GM10266 (cell line): ENCODE data around the gene MAP3K7.

Source experiments
- DNase-seq: peaks from one replicate; pipeline ENCODE4 v3.0.0; 2012; ENCODE audit errors: extremely low spot score
- CTCF ChIP-seq: IDR thresholded peaks from 2 replicates; pipeline ENCODE4 v1.5.1; 2012; ENCODE audit warnings: mild to moderate bottlenecking, low read depth; ENCODE audit not compliant: control insufficient read depth, insufficient read depth; ENCODE audit errors: missing control alignments

The MAP3K7 gene

GRCh38 chr6:90494067-90494780 is 92.6 kb downstream of the MAP3K7 start:
- no peak for DNase-seq
- TF ChIP-seq CTCF, result no peak

GRCh38 chr6:90493332-90493731 is 93.5 kb downstream of the MAP3K7 start:
- TF ChIP-seq CTCF, result no peak
- no peak for DNase-seq

GRCh38 chr6:90492798-90493197 is 94.1 kb downstream of the MAP3K7 start:
- DNase-seq, result no peak
- TF ChIP-seq CTCF, result no peak

GRCh38 chr6:90492369-90492768 is 94.5 kb downstream of the MAP3K7 start:
- no peak for TF ChIP-seq CTCF

GRCh38 chr6:90490030-90490716 is 96.7 kb downstream of the MAP3K7 start:
- no peak for TF ChIP-seq CTCF
- no peak for DNase-seq

More at GRCh38 chr6:90492369-90492768, 94.5 kb downstream of the MAP3K7 start:
- DNase-seq, result no peak

GRCh38 chr6:90488816-90489215 is 98.1 kb downstream of the MAP3K7 start:
- DNase-seq, result no peak

More at GRCh38 chr6:90488816-90489215, 98.1 kb downstream of the MAP3K7 start:
- TF ChIP-seq CTCF, result no peak
